NCI-H1417 (cell line): ENCODE data around the gene ADA.
"Not testable (repeated sequence)": the region's sequence is repeated elsewhere in the genome, so short reads cannot be mapped to it uniquely, and the experiment has no call there.

Experiments
- DNase-seq, 3 experiments: peaks; one replicate each; lab custom pipeline; 2025; lab: John Stamatoyannopoulos, UW

The ADA gene

GRCh38 chr20:44651684-44652423 lies at the start of gene ADA:
TSS of gene ADA (minus strand) at chr20:44651699. CDS start at chr20:44651607, 92 bp downstream.
- peak in 2 of 3 experiments; percentile 77 to 79 for DNase-seq

GRCh38 chr20:44700306-44700705 lies 48.8 kb upstream of the ADA start:
- DNase-seq = peak in 2 of 3 experiments; percentile 25 to 64

- DNase-seq = no peak
Observed at GRCh38 chr20:44698351-44698750, 46.9 kb upstream of the ADA start.

- DNase-seq = not testable (repeated sequence)
Observed at GRCh38 chr20:44697041-44697440, 45.5 kb upstream of the ADA start.

GRCh38 chr20:44696315-44696714 lies 44.8 kb upstream of the ADA start:
- no peak for DNase-seq

GRCh38 chr20:44695674-44696300 lies 44.3 kb upstream of the ADA start:
- no peak for DNase-seq

- no peak for DNase-seq
Observed at GRCh38 chr20:44695295-44695673, 43.8 kb upstream of the ADA start.

- no peak for DNase-seq
Observed at GRCh38 chr20:44694159-44694558, 42.7 kb upstream of the ADA start.

- no peak for DNase-seq
Observed at GRCh38 chr20:44693627-44694026, 42.1 kb upstream of the ADA start.

- no peak for DNase-seq
Observed at GRCh38 chr20:44692932-44693480, 41.5 kb upstream of the ADA start.

- DNase-seq = no peak
Observed at GRCh38 chr20:44691424-44692423, 40.2 kb upstream of the ADA start.

GRCh38 chr20:44690781-44691423 lies 39.4 kb upstream of the ADA start:
- DNase-seq = no peak

GRCh38 chr20:44689809-44690208 lies 38.3 kb upstream of the ADA start:
- DNase-seq = no peak

- no peak for DNase-seq
Observed at GRCh38 chr20:44688053-44688625, 36.6 kb upstream of the ADA start.

GRCh38 chr20:44686934-44687333 lies 35.4 kb upstream of the ADA start:
- DNase-seq = no peak

- DNase-seq = no peak
Observed at GRCh38 chr20:44684047-44684967, 32.8 kb upstream of the ADA start.

GRCh38 chr20:44683263-44684046 lies 32.0 kb upstream of the ADA start:
- peak; percentile 24 to 80 (median 47) for DNase-seq

GRCh38 chr20:44681796-44682566 lies 30.5 kb upstream of the ADA start:
- DNase-seq = no peak
